GM21423 (cell line): ENCODE measurements around the gene ERC1.

ENCODE experiments used
- ATAC-seq: cut with Tn5 transposase; IDR thresholded peaks from one replicate; pipeline ENCODE4 v1.9.1; 2021; ENCODE audit warnings: mild to moderate bottlenecking, moderate library complexity; ENCODE audit not compliant: unreplicated experiment

Gene ERC1

GRCh38 chr12:1501695-1502378 is 510.8 kb downstream of the ERC1 start:
- ATAC-seq = no peak

- no peak for ATAC-seq
Observed at GRCh38 chr12:1502379-1502720, 511.3 kb downstream of the ERC1 start.

GRCh38 chr12:1502831-1503230 is 511.8 kb downstream of the ERC1 start:
- ATAC-seq = no peak

GRCh38 chr12:1503281-1503711 is 512.3 kb downstream of the ERC1 start:
- ATAC-seq = no peak

- no peak for ATAC-seq
Observed at GRCh38 chr12:1504304-1504894, 513.4 kb downstream of the ERC1 start.

GRCh38 chr12:1504895-1505311 is 513.9 kb downstream of the ERC1 start:
- ATAC-seq = no peak

GRCh38 chr12:1505576-1505975 is 514.6 kb downstream of the ERC1 start:
- ATAC-seq = no peak

GRCh38 chr12:1507308-1507707 is 516.3 kb downstream of the ERC1 start:
- no peak for ATAC-seq

- ATAC-seq = no peak
Observed at GRCh38 chr12:1509413-1510052, 518.5 kb downstream of the ERC1 start.

GRCh38 chr12:1510056-1510812 is 519.2 kb downstream of the ERC1 start:
- ATAC-seq = no peak

- no peak for ATAC-seq
Observed at GRCh38 chr12:1515010-1515409, 524.0 kb downstream of the ERC1 start.

GRCh38 chr12:1515428-1515827 is 524.4 kb downstream of the ERC1 start:
- ATAC-seq = no peak

- ATAC-seq = no peak
Observed at GRCh38 chr12:1517007-1517406, 526.0 kb downstream of the ERC1 start.

- no peak for ATAC-seq
Observed at GRCh38 chr12:1517734-1518525, 526.9 kb downstream of the ERC1 start.

- ATAC-seq = no peak
Observed at GRCh38 chr12:1518591-1519516, 527.8 kb downstream of the ERC1 start.

- no peak for ATAC-seq
Observed at GRCh38 chr12:1519642-1520041, 528.6 kb downstream of the ERC1 start.

- no peak for ATAC-seq
Observed at GRCh38 chr12:1523046-1523445, 532.0 kb downstream of the ERC1 start.

- ATAC-seq = no peak
Observed at GRCh38 chr12:1523558-1524050, 532.6 kb downstream of the ERC1 start.

GRCh38 chr12:1525858-1526257 is 534.8 kb downstream of the ERC1 start:
- ATAC-seq = no peak

GRCh38 chr12:1527789-1528188 is 536.8 kb downstream of the ERC1 start:
- ATAC-seq = no peak
